Heart right ventricle (tissue), 16 donors: ENCODE data around the gene PTPRJ. TPM values are rescaled to one million over a fixed set of nuclear protein-coding genes. Genes with fewer than 3 reads are reported as not detected.

Experiments used
- ATAC-seq, 8 donors: fragments of 200-7000 bp; cut with Tn5 transposase; one replicate each; pipeline ENCODE4 v1.9.1; 2020; ENCODE audit warnings: mild to moderate bottlenecking in 8 of 8, moderate library complexity in 8 of 8, moderate number of reproducible peaks in 1 of 8
- DNase-seq, 2 donors: peaks; one replicate each; pipeline ENCODE4 v3.0.0-alpha.2; 2020
- H3K27ac ChIP-seq, 10 donors: fragments of 200-600 bp; sonication (generic) in 2 of 10; one replicate each; pipeline versions ENCODE4 v1.5.0 to v1.8.0; 2020 to 2022; ENCODE audit warnings: mild to moderate bottlenecking in 3 of 10
- H3K27me3 ChIP-seq, 7 donors: fragments of 200-600 bp; one replicate each; pipeline ENCODE4 v1.8.0; 2021 to 2022; ENCODE audit warnings: mild to moderate bottlenecking in 2 of 7
- H3K36me3 ChIP-seq, 9 donors: fragments of 200-600 bp; sonication (generic) in 1 of 9; one replicate each; pipeline versions ENCODE4 v1.5.0 to v1.8.0; 2020 to 2022; ENCODE audit warnings: mild to moderate bottlenecking in 2 of 9
- H3K4me1 ChIP-seq, 9 donors: fragments of 200-600 bp; sonication (generic) in 1 of 9; one replicate each; pipeline versions ENCODE4 v1.5.0 to v1.8.0; 2020 to 2022; ENCODE audit warnings: mild to moderate bottlenecking in 4 of 9
- H3K4me3 ChIP-seq, 10 donors: fragments of 200-600 bp; sonication (generic) in 2 of 10; one replicate each; pipeline versions ENCODE4 v1.5.0 to v1.8.0; 2020 to 2022; ENCODE audit warnings: mild to moderate bottlenecking in 7 of 10, moderate library complexity in 2 of 10
- H3K9me3 ChIP-seq, 11 donors: fragments of 200-600 bp in 10 of 11; sonication (generic) in 2 of 11; one replicate each; pipeline versions ENCODE4 v1.5.0 to v1.8.0; 2013 to 2022; ENCODE audit warnings: mild to moderate bottlenecking in 2 of 11, control low read depth in 1 of 11, moderate library complexity in 1 of 11
- CTCF ChIP-seq, 9 donors: fragments of 200-600 bp; sonication (generic) in 2 of 9; IDR thresholded peaks; one replicate each; pipeline versions ENCODE4 v1.5.0 to v1.8.0; 2021 to 2022; ENCODE audit warnings: antibody characterized with exemption in 9 of 9, mild to moderate bottlenecking in 5 of 9, moderate library complexity in 1 of 9
- WGBS, 2 donors: extraction: QIAGEN DNeasy Blood & Tissue Kit; methylation state at CpG; one replicate each; pipeline ENCODE4 v1.1.7; 2013; ENCODE audit warnings: inconsistent platforms in 1 of 2; 5-methylcytosine and 5-hydroxymethylcytosine counted together
- intact Hi-C, 10 donors: fragments of 100-400 bp; cut with DNase I; formaldehyde crosslinking; loops; one replicate each; pipeline versions ENCODE4 v1.11.1 to v1.14.2; 2022
- microRNA-seq, 2 donors: library from miRNA; unstranded; fragments of <30 nt; microRNA quantifications; one replicate each; pipeline ENCODE4 v1.2.0, GENCODE V29; 2021
- polyA plus RNA-seq, 2 donors: library from polyadenylated mRNA; stranded (reverse); fragments of 200-250 nt; gene quantifications; one replicate each; pipeline ENCODE4 v1.2.3, GENCODE V29; 2013
- total RNA-seq, 10 donors: library from RNA; stranded (reverse); fragmentation: NEBNext Ultra II Directional in 3 of 10; extraction: Animal tissue kit (Norgen Biotek cat#: 25700) in 3 of 10; gene quantifications; one replicate each; pipeline versions ENCODE4 v1.2.1 to v1.2.4, GENCODE V29; 2021 to 2023
- donor health status: Arrhythmogenic right ventricular cardiomyopathy.
- donor health status: ischemic (EF 13 %, LVEDD 7.1; RV severe dilation, severe dysfunction).
- donor health status: healthy with polysubstance abuse.
- donor health status: DM: no; HTN: yes; CAD: no.
- donor health status: DM: no; HTN: no; CAD: no.
- donor health status: ischemic (EF 25% LVEDD 6.9; RV normal size, moderate dysfunction).
- donor health status: ischemic (EF 25% LVEDD 5.7; RV mildly dilated, moderate dysfunction).
- donor health status: healthy.
- donor health status: DM: yes; HTN: yes; CAD: no.
- donor health status: Ischemic cardiomyopathy.
- donor health status: ischemic (EF 35%, LVEDD 5.7; RV mildly dilated, moderate dysfunction).
- donor health status: nonischemic (EF 11% LVEDD 7.7; RV severe dilation, severe dysfunction).
- donor health status: DM: yes; HTN: yes; CAD: no.
- donor health status: PGD.
- donor health status: ischemic (EF 29% LVEDD 5.4; RV normal size, mild dysfunction).
- donor health status: nonischemic (EF 23%, LVEDD 6.1; RV moderate dilation, normal function).

Gene PTPRJ
- total and polyA plus RNA-seq, 12 donors, result 0.78 to 22.9 (median 6.7) TPM

GRCh38 chr11:48216510-48216909, 236.2 kb downstream of the PTPRJ start, which contains the start of gene OR4B1:
Gene OR4B1 (plus strand): TSS chr11:48216810. CDS start chr11:48216810, 0 bp downstream.
- no peak within 1 kb of the TSS for H3K27ac ChIP-seq
- H3K27me3 ChIP-seq, result no peaks in the 10 kb centered on the region
- no peaks in the 10 kb centered on the region for H3K36me3 ChIP-seq
- no peak for TF ChIP-seq CTCF (IDR thresholded peaks at IDR 0.05)
- H3K9me3 ChIP-seq, result no peaks in the 10 kb centered on the region
- H3K4me1 ChIP-seq, result no peaks in the 10 kb centered on the region
- WGBS, 2 donors, result 48 to 71% methylated on average over 2 of the region's 2 CpGs
- ATAC-seq (no peak), DNase-seq (no peak)
- intact Hi-C loops, result no loop called here
- no peak within 1 kb of the TSS for H3K4me3 ChIP-seq

Small RNA genes within 50 kb of the gene (microRNA-seq; reads per million reads assigned to microRNA genes)
- gene MIR3161, result 0 reads per million in 2 donors

Other genes starting within 250 kb of the PTPRJ start
- gene FNBP4, start 213.2 kb upstream of the PTPRJ start, total RNA-seq, result 10 to 100 TPM; 39.3 to 65.2 (median 42.8) TPM
- 10 to 100 TPM; 17.0 to 81.6 TPM for gene FNBP4, start 213.2 kb upstream of the PTPRJ start, polyA plus RNA-seq
- 10 to 100 TPM; 13.4 to 17.7 (median 14.7) TPM for gene NUP160, start 132.2 kb upstream of the PTPRJ start, total RNA-seq
- 10 to 100 TPM in 1 of 2 donors, 1 to 10 TPM in 1; 8.0 to 16.5 TPM for gene NUP160, start 132.2 kb upstream of the PTPRJ start, polyA plus RNA-seq
- not detected for gene OR4B1, start 236.3 kb downstream of the PTPRJ start, total RNA-seq
- gene OR4B1, start 236.3 kb downstream of the PTPRJ start, polyA plus RNA-seq, result not detected